Suppressor macrophage treated with lipopolysaccharide for 4 hours (primary cell): Measurements from ENCODE around the gene LDB2.
A peak's percentile ranks its signal among the peaks of the same experiment; 100 is the strongest.
"Not testable (repeated sequence)": the region's sequence is repeated elsewhere in the genome, so short reads cannot be mapped to it uniquely, and the experiment has no call there.

Experiments used
- DNase-seq: peaks from one replicate; pipeline ENCODE4 v3.0.0-alpha.2; 2020

Gene LDB2

GRCh38 chr4:16590797-16591196 lies 307.6 kb downstream of the LDB2 start:
- no peak for DNase-seq

- DNase-seq: no peak
These were observed 309.8 kb downstream of the LDB2 start for GRCh38 chr4:16588651-16589050.

- no peak for DNase-seq
These were observed 310.3 kb downstream of the LDB2 start for GRCh38 chr4:16588149-16588548.

DNA sequence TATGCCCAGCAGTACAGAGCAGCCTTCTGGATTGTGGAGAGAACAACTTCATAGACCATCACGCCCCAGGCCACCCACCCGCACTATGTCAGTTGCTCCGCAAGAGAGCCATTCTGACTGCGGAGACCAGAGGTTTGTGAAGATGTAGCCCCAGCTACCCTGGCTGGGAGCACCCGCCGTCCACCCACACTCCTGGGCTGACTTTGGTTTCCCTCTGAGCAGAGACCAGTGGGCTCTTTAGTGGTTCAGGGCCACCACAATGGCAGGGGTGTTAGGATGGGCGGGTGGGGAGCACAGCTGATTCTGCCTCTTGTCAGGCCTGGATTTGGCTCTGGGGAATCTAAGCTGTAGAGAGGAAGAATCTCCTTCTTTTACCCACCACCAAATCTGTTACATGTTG lies 313.4 kb downstream of the LDB2 start:
- DNase-seq: no peak

- DNase-seq: no peak
These were observed 314.7 kb downstream of the LDB2 start for GRCh38 chr4:16583764-16584163.

DNA sequence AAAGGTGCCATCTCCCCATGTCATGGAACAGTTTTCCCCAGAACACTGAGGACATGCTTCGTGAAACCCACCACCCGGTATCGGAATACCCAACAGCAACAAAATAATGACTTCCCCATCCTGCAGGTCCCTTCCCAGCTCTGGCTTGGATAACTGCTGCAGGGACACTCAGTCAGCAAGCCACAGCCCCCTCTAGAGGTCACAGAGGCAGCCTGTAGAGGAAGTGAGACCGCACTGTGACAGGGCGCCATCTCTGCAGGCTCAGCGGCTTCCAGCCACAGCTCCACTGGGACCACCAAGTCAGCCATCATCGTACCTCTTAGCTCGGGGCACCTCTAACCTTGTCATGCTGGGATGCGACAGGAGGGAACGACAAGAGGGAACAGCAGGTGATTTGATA lies 315.9 kb downstream of the LDB2 start:
- no peak for DNase-seq

- DNase-seq: no peak
These were observed 316.4 kb downstream of the LDB2 start for GRCh38 chr4:16582036-16582435.

DNA sequence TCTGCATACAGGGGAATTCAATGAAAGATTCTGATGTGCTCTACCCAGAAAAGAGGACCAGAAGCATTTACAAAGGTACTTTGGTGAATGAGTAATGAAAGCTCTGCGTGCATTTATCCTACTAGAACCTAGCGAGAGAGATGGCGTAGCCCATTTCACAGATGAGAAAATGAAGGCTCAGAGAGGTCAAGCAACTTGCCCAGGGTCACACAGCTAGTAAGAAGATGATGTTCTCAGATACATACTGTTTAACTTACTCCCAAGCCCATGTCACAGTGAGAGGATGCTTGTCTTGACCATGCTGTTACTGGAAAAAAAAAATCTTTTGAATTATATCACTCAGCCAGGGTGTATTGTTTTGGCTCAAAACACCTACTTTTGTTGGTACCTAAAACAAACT lies 317.3 kb downstream of the LDB2 start:
- DNase-seq: no peak

GRCh38 chr4:16580514-16580913 lies 317.9 kb downstream of the LDB2 start:
- DNase-seq: no peak

- DNase-seq: no peak
These were observed 318.6 kb downstream of the LDB2 start for GRCh38 chr4:16579866-16580265.

GRCh38 chr4:16577177-16577576 lies 321.3 kb downstream of the LDB2 start:
- no peak for DNase-seq

- DNase-seq: no peak
These were observed 323.5 kb downstream of the LDB2 start for GRCh38 chr4:16574981-16575380.

GRCh38 chr4:16573739-16574138 lies 324.7 kb downstream of the LDB2 start:
- DNase-seq: no peak

- no peak for DNase-seq
These were observed 325.2 kb downstream of the LDB2 start for GRCh38 chr4:16573206-16573605.

- no peak for DNase-seq
These were observed 325.8 kb downstream of the LDB2 start for GRCh38 chr4:16572631-16573030.

DNA sequence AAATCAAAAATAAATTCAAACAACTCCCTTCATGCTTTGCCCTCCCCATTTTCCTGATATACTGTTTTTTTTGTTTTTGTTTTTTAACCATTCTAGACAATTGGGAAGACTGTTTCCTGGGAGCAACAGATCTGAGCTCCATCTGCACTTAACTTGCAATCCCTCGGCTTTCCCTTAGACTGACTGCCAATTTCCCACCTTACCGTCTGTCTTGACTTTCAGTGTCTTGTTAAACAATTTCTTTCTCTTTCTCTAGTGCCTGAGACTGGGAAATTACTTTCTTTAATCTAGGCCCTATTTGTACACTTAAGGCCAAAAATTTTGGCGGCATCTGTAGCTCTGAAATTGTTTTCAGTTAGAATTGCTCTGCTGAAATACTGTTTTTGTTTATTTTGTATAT lies 326.3 kb downstream of the LDB2 start:
- DNase-seq: no peak

DNA sequence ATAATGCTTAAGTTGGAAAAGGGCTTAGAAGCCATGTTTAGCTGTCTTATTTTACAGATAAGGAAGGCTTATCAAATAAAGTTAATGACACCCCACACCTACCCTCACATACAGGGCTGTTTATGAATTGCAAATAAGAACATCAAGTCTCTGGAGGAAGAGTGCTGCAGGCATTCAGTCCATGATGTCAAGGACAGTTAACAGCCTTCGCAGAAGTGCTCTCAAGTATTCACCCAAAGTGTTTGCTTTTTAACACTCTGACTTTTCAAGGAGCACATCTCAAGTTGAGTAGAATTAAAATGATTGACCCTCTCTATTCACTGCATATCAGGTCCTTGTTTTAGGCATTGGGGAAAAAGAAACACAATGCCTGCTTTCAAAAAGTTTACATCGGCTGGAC lies 328.7 kb downstream of the LDB2 start:
- DNase-seq: no peak

- DNase-seq: not testable (repeated sequence)
These were observed 341.1 kb downstream of the LDB2 start for GRCh38 chr4:16557316-16557715.

DNA sequence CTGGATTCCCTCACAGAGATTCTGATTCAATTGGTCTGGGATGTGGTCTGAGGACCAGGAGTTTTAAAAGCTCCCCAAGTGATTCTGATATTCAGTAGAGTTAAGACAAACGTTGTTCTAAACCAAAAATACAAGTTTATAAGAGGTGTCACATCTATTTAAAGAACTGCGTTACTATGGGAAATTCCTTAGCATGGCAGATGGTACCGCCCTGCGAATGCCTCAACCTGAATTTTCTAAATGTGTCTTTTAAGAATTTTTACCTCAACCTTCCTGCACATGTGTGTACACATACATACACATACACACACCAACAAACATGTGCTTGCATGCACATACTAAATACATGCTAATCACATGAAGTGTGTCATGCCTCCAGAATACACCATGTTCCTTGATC lies 343.3 kb downstream of the LDB2 start:
- no peak for DNase-seq

DNA sequence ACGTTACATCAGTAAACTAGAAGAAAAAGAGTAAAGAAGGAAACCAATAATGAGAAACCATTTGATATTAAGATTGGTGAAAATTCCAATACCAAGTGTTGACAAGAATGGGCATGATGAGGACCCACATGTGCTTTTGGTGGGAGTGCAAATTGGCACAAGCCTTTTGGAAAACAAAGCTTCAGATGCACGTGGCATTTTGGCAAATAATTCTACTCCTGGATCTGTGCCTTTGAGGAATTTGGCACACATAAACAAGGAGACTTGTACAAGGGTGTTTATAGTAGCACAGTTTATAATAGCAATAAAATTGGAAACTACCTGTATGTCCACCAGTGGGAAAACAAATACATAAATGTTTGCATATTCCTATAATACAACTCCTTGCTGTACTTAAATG lies 347.9 kb downstream of the LDB2 start:
- no peak for DNase-seq

GRCh38 chr4:16545656-16546055 lies 352.8 kb downstream of the LDB2 start:
- no peak for DNase-seq

- DNase-seq: no peak
These were observed 353.6 kb downstream of the LDB2 start for GRCh38 chr4:16544869-16545268.

GRCh38 chr4:16544251-16544721 lies 354.2 kb downstream of the LDB2 start:
- DNase-seq: no peak

- no peak for DNase-seq
These were observed 360.5 kb downstream of the LDB2 start for GRCh38 chr4:16537926-16538325.

DNA sequence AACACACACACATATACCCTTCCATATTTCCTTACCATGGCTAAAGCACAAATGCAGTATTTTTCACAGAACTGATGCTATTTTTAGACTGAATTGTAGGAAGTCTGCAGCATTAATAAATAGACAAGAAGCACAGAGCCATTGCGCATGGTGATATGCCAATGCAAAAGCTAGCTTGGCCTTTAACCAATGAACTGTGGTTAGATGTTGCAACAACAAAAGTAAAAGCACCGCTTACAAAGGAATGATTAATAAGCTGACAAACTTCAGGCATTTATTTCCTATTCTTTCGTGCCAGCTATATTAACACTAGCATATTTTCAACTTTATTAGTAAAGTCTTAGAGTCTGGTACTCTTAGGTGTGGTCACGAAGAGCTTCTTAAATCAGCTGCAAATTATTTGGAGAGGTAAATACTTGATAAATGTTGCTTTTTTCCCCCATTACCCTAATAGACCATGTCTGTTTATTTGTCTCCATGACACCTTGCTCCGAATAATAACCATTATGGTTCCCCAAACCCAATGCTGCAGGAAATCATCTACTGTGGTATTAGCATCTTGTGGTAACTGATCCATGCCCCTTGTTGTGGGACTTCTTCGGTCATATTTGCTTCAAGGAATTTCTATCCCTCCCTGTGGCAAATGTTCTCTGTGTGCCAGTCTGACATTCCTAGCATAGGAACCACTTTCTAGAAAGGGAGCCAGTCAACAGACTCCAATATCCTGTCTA lies 366.0 kb downstream of the LDB2 start:
- DNase-seq: peak; percentile 57
